Measurements from ENCODE around the gene TAOK1. TPM values are rescaled to one million over a fixed set of nuclear protein-coding genes. Genes with fewer than 3 reads are reported as not detected.

TAOK1 gene
- total and polyA plus RNA-seq, 5 donors, result 9.8 to 72.2 (median 48.1) TPM

GRCh38 chr17:29495011-29495410 lies 104.8 kb downstream of the TAOK1 start:
- H3K27me3 ChIP-seq (ENCODE audit: control insufficient read depth, insufficient read depth), result no peaks in the 10 kb centered on the region
- no peak overlapping the region for H3K4me3 ChIP-seq (ENCODE audit: low read length)
- ATAC-seq (no peak), DNase-seq (no peak)
- no peaks in the 10 kb centered on the region for H3K9me3 ChIP-seq (ENCODE audit: control insufficient read depth, low read length)
- no peak overlapping the region for H3K27ac ChIP-seq (ENCODE audit: low read length)
- 94% methylated on average over 1 of the region's 1 CpG for WGBS
- no peaks in the 10 kb centered on the region for H3K4me1 ChIP-seq (ENCODE audit: control insufficient read depth, insufficient read depth, low read length)
- intact Hi-C loops (cut with DNase I), result no loop called here

DNA sequence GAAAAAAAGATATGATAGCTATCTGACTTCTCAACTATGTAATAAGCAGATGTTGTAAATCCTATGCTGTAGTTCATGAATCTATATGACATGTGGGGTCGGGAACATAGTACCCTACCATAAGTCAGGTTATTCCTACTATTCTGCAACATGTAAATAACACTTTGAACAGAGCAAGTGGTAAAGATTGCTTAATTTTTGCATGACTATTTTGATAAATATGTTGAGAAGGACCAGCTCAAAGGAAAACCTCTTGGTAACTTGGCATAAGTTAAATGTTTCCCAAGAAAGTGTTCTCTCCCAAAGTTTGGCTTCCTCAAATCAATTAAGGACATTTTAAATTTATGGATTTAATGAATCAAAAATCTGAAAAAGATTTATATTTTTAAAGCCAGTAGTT lies 114.5 kb downstream of the TAOK1 start:
- Histone ChIP-seq H3K27ac (ENCODE audit: low read length) (no peak overlapping the region), H3K4me3 (ENCODE audit: low read length) (no peak overlapping the region), H3K27me3 (ENCODE audit: control insufficient read depth, insufficient read depth) (no peaks in the 10 kb centered on the region), H3K9me3 (ENCODE audit: control insufficient read depth, low read length) (no peaks in the 10 kb centered on the region), H3K4me1 (ENCODE audit: control insufficient read depth, insufficient read depth, low read length) (no peaks in the 10 kb centered on the region)
- intact Hi-C loops (cut with DNase I), result no loop called here
- 95% methylated on average over 1 of the region's 1 CpG for WGBS
- ATAC-seq (no peak), DNase-seq (no peak)

DNA sequence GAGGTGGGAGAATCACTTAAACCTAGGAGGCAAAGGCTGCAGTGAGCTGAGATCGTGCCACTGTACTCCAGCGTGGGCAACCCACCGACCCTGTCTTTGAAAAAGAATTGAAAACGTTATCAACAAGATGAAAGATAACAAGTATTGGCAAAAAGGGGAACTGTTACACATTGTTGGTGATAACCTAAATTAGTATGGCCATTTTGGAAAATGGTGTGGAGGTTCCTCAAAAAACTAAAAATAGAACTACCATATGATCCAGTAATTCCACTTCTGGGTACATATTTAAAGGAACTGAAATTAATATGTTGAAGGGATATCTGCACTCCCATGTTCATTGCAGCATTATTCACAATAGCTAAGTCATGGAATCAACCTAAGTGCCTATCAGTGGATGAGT lies 115.7 kb downstream of the TAOK1 start:
- no peaks in the 10 kb centered on the region for H3K27me3 ChIP-seq (ENCODE audit: control insufficient read depth, insufficient read depth)
- WGBS, result 70% methylated on average over 4 of the region's 4 CpGs
- ATAC-seq, result no peak

DNA sequence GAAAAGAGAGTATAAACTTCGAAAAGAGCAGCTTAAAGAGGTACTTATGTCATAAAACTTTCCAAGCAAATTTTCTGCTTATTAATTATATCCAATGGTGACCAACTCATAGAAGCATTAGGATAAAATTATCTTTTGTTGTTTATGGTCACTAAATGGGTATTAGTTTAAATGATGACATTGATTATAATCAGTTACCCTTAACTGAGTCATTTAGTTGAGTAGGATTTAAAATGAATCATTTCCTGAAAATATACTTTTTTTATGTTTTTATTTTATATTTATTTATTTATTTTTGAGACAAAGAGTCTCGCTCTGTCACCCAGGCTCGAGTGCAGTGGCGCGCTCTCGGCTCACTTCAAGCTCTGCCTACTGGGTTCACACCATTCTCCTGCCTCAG lies 120.8 kb downstream of the TAOK1 start:
- intact Hi-C loops (cut with DNase I), result no loop called here
- H3K9me3 ChIP-seq (ENCODE audit: control insufficient read depth, low read length), result no peaks in the 10 kb centered on the region
- no peak for ATAC-seq
- no peaks in the 10 kb centered on the region for H3K4me1 ChIP-seq (ENCODE audit: control insufficient read depth, insufficient read depth, low read length)
- WGBS, result 97% methylated on average over 6 of the region's 6 CpGs
- no peak overlapping the region for H3K4me3 ChIP-seq (ENCODE audit: low read length)
- H3K27me3 ChIP-seq (ENCODE audit: control insufficient read depth, insufficient read depth), result no peaks in the 10 kb centered on the region
- no peak for DNase-seq
- H3K27ac ChIP-seq (ENCODE audit: low read length), result no peak overlapping the region

More for the DNA sequence above, 115.7 kb downstream of the TAOK1 start:
- no peaks in the 10 kb centered on the region for H3K4me1 ChIP-seq (ENCODE audit: control insufficient read depth, insufficient read depth, low read length)
- no peak overlapping the region for H3K27ac ChIP-seq (ENCODE audit: low read length)
- intact Hi-C loops (cut with DNase I), result no loop called here
- H3K4me3 ChIP-seq (ENCODE audit: low read length), result no peak overlapping the region
- H3K9me3 ChIP-seq (ENCODE audit: control insufficient read depth, low read length), result no peaks in the 10 kb centered on the region
- DNase-seq, result no peak

GRCh38 chr17:29514792-29515191 lies 124.6 kb downstream of the TAOK1 start:
- Histone ChIP-seq H3K4me3 (ENCODE audit: low read length) (no peak overlapping the region), H3K27me3 (ENCODE audit: control insufficient read depth, insufficient read depth) (no peaks in the 10 kb centered on the region), H3K9me3 (ENCODE audit: control insufficient read depth, low read length) (no peaks in the 10 kb centered on the region), H3K27ac (ENCODE audit: low read length) (no peak overlapping the region), H3K4me1 (ENCODE audit: control insufficient read depth, insufficient read depth, low read length) (no peaks in the 10 kb centered on the region)
- WGBS, result 55% methylated on average over 2 of the region's 2 CpGs
- DNase-seq, result no peak
- no peak for ATAC-seq
- intact Hi-C loops (cut with DNase I), result no loop called here

DNA sequence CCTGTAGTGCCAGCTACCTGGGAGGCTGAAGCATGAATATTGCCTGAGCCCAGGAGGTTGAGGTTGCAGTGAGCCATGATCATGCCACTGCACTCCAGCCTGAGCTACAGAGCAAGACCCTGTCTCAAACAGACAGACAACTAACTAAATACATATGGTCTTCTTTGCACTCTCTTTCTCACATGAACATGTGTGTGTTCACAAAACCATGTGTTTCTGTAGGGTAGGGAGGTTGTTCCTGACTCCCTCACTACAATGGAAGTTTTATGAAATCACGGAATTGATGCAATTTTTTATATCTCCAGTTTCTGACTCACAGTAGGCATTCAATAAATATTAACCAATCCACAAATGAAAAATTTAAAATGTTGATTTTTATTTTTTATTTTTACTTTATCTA lies 128.2 kb downstream of the TAOK1 start:
- DNase-seq (no peak), ATAC-seq (no peak)
- Histone ChIP-seq H3K27ac (ENCODE audit: low read length) (no peak overlapping the region), H3K4me1 (ENCODE audit: control insufficient read depth, insufficient read depth, low read length) (no peaks in the 10 kb centered on the region), H3K9me3 (ENCODE audit: control insufficient read depth, low read length) (no peaks in the 10 kb centered on the region), H3K27me3 (ENCODE audit: control insufficient read depth, insufficient read depth) (no peaks in the 10 kb centered on the region), H3K4me3 (ENCODE audit: low read length) (no peak overlapping the region)
- intact Hi-C loops (cut with DNase I), result no loop called here
- 92% methylated on average over 1 of the region's 1 CpG for WGBS

- Histone ChIP-seq H3K4me1 (ENCODE audit: control insufficient read depth, insufficient read depth, low read length) (no peaks in the 10 kb centered on the region), H3K4me3 (ENCODE audit: low read length) (no peak overlapping the region), H3K27ac (ENCODE audit: low read length) (no peak overlapping the region), H3K9me3 (ENCODE audit: control insufficient read depth, low read length) (no peaks in the 10 kb centered on the region), H3K27me3 (ENCODE audit: control insufficient read depth, insufficient read depth) (no peaks in the 10 kb centered on the region)
- ATAC-seq, result no peak
- intact Hi-C loops (cut with DNase I), result no loop called here
- WGBS, result 98% methylated on average over 3 of the region's 3 CpGs
- no peak for DNase-seq
These were observed 134.5 kb downstream of the TAOK1 start for GRCh38 chr17:29524692-29525091.

- 93% methylated on average over 3 of the region's 3 CpGs for WGBS
- Histone ChIP-seq H3K9me3 (ENCODE audit: control insufficient read depth, low read length) (no peaks in the 10 kb centered on the region), H3K4me3 (ENCODE audit: low read length) (no peak overlapping the region), H3K4me1 (ENCODE audit: control insufficient read depth, insufficient read depth, low read length) (no peaks in the 10 kb centered on the region), H3K27me3 (ENCODE audit: control insufficient read depth, insufficient read depth) (no peaks in the 10 kb centered on the region), H3K27ac (ENCODE audit: low read length) (no peak overlapping the region)
- no peak for ATAC-seq
- no peak for DNase-seq
- intact Hi-C loops (cut with DNase I), result no loop called here
These were observed 136.2 kb downstream of the TAOK1 start for GRCh38 chr17:29526322-29526721.

GRCh38 chr17:29533976-29534375 lies 143.8 kb downstream of the TAOK1 start:
- Histone ChIP-seq H3K4me1 (ENCODE audit: control insufficient read depth, insufficient read depth, low read length) (no peaks in the 10 kb centered on the region), H3K9me3 (ENCODE audit: control insufficient read depth, low read length) (no peaks in the 10 kb centered on the region), H3K27me3 (ENCODE audit: control insufficient read depth, insufficient read depth) (no peaks in the 10 kb centered on the region), H3K27ac (ENCODE audit: low read length) (no peak overlapping the region), H3K4me3 (ENCODE audit: low read length) (no peak overlapping the region)
- no peak for DNase-seq
- WGBS, result 89% methylated on average over 8 of the region's 8 CpGs
- ATAC-seq, result no peak
- intact Hi-C loops (cut with DNase I), result loop anchor here in 1 of 4 donors (10.0 kb wide), 1 partner anchor 159 kb away; no protein-coding TSS in a partner anchor

DNA sequence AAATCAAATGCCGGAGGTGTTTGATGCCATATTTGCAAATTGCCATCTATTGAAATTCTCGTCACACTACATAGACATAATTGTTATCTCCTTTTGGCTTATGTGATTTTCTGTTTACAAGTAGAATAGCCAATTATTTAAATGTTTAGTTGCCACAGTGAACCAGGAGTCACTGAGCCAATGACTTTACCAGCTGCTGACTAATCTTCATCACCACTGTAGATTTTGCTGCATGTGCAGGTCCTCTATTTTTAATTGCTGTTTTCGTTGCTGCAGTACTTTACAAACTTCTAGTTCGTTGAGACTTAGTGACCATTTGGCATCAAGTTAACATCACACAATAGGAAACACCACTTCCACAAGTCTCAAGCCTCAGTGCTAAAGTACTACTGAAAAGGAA lies 153.9 kb downstream of the TAOK1 start:
- 87% methylated on average over 4 of the region's 4 CpGs for WGBS
- no peak for ATAC-seq
- DNase-seq, result no peak
- H3K4me3 ChIP-seq (ENCODE audit: low read length), result no peak overlapping the region
- H3K27me3 ChIP-seq (ENCODE audit: control insufficient read depth, insufficient read depth), result no peaks in the 10 kb centered on the region
- H3K4me1 ChIP-seq (ENCODE audit: control insufficient read depth, insufficient read depth, low read length), result no peaks in the 10 kb centered on the region
- H3K9me3 ChIP-seq (ENCODE audit: control insufficient read depth, low read length), result no peaks in the 10 kb centered on the region
- intact Hi-C loops (cut with DNase I), result no loop called here
- no peak overlapping the region for H3K27ac ChIP-seq (ENCODE audit: low read length)

- Histone ChIP-seq H3K9me3 (ENCODE audit: control insufficient read depth, low read length) (no peaks in the 10 kb centered on the region), H3K27me3 (ENCODE audit: control insufficient read depth, insufficient read depth) (no peaks in the 10 kb centered on the region), H3K27ac (ENCODE audit: low read length) (no peak overlapping the region), H3K4me3 (ENCODE audit: low read length) (no peak overlapping the region), H3K4me1 (ENCODE audit: control insufficient read depth, insufficient read depth, low read length) (no peaks in the 10 kb centered on the region)
- 99% methylated on average over 1 of the region's 1 CpG for WGBS
- DNase-seq, result no peak
- intact Hi-C loops (cut with DNase I), result no loop called here
- ATAC-seq, result no peak
These were observed 155.9 kb downstream of the TAOK1 start for GRCh38 chr17:29546085-29546484.

- Histone ChIP-seq H3K4me1 (ENCODE audit: control insufficient read depth, insufficient read depth, low read length) (no peaks in the 10 kb centered on the region), H3K9me3 (ENCODE audit: control insufficient read depth, low read length) (no peaks in the 10 kb centered on the region), H3K4me3 (ENCODE audit: low read length) (no peak overlapping the region), H3K27ac (ENCODE audit: low read length) (no peak overlapping the region), H3K27me3 (ENCODE audit: control insufficient read depth, insufficient read depth) (no peaks in the 10 kb centered on the region)
- no peak for ATAC-seq
- WGBS, result 97% methylated on average over 1 of the region's 1 CpG
- no peak for DNase-seq
- intact Hi-C loops (cut with DNase I), result no loop called here
These were observed 156.7 kb downstream of the TAOK1 start for GRCh38 chr17:29546830-29547229.
